SU-DHL-6 (cell line): ENCODE data around the gene LTBP4.

Experiments
- H2AFZ ChIP-seq: fragments of 200-600 bp; sonication (generic); 2 replicates; pipeline ENCODE4 v1.6.1; 2014; ENCODE audit warnings: low read depth, mild to moderate bottlenecking, moderate library complexity, mixed read lengths, antibody characterized with exemption, low read length; ENCODE audit not compliant: severe bottlenecking
- H3F3A ChIP-seq: fragments of 200-600 bp; shearing (Covaris generic); 2 replicates; pipeline ENCODE4 v1.6.0; 2016; ENCODE audit warnings: antibody characterized with exemption, mild to moderate bottlenecking; ENCODE audit not compliant: insufficient read depth
- H3K27ac ChIP-seq: fragments of 200-600 bp; sonication (generic); 2 replicates; pipeline ENCODE4 v1.5.1; 2016; ENCODE audit warnings: low read depth, mild to moderate bottlenecking, low read length, moderate library complexity, mixed read lengths
- H3K27me3 ChIP-seq: fragments of 200-600 bp; sonication (generic), shearing (Covaris generic); 2 replicates; pipeline ENCODE4 v1.6.0; 2014; ENCODE audit warnings: mild to moderate bottlenecking, low read length
- H3K36me3 ChIP-seq: fragments of 200-600 bp; sonication (generic); 2 replicates; pipeline ENCODE4 v1.6.1; 2014; ENCODE audit warnings: mild to moderate bottlenecking, low read length, mixed read lengths
- H3K4me2 ChIP-seq: fragments of 300-600, 200-600 bp; shearing (Covaris generic), sonication (generic); 2 replicates; pipeline ENCODE4 v1.6.0; 2014; ENCODE audit warnings: low read length, low read depth, mild to moderate bottlenecking; ENCODE audit not compliant: poor library complexity, severe bottlenecking
- H3K4me3 ChIP-seq: fragments of 200-600 bp; sonication (generic); 2 replicates; pipeline ENCODE4 v1.5.1; 2014; ENCODE audit warnings: antibody characterized with exemption, low read length, mild to moderate bottlenecking, mixed read lengths; ENCODE audit not compliant: insufficient read depth, poor library complexity, severe bottlenecking
- H3K79me2 ChIP-seq: fragments of 200-600 bp; sonication (generic); 2 replicates; pipeline ENCODE4 v1.6.1; 2014; ENCODE audit warnings: mild to moderate bottlenecking, low read length, moderate library complexity; ENCODE audit not compliant: insufficient read depth
- H3K9ac ChIP-seq: fragments of 200-600 bp; sonication (generic); 2 replicates; pipeline ENCODE4 v1.7.0; 2014; ENCODE audit warnings: mild to moderate bottlenecking, low read length
- H3K9me2 ChIP-seq: fragments of 200-600 bp; sonication (generic); replicated peaks from 2 replicates; pipeline ENCODE4 v1.6.1; 2014; ENCODE audit warnings: low read length; ENCODE audit not compliant: insufficient read depth
- H3K9me3 ChIP-seq: fragments of 200-600 bp; sonication (generic); 2 replicates; pipeline ENCODE4 v1.6.1; 2014; ENCODE audit warnings: low read length, mixed read lengths; ENCODE audit not compliant: insufficient read depth
- H4K20me1 ChIP-seq: fragments of 200-600 bp; sonication (generic); 2 replicates; pipeline ENCODE4 v1.6.1; 2014; ENCODE audit warnings: low read depth, mild to moderate bottlenecking, antibody characterized with exemption, low read length, moderate library complexity, mixed read lengths
- EZH2phosphoT487 ChIP-seq: fragments of 200-600 bp; sonication (generic), shearing (Covaris generic); conservative IDR thresholded peaks from 2 replicates; pipeline ENCODE4 v1.6.1; 2018; ENCODE audit warnings: mild to moderate bottlenecking, antibody characterized with exemption, low read length, moderate library complexity, mixed read lengths
- TF ChIP-seq, protein P1 (sequence below): fragments of 200-600 bp; sonication (generic); IDR thresholded peaks from one replicate; pipeline ENCODE4 v1.5.1; 2017; ENCODE audit warnings: antibody characterized with exemption, mild to moderate bottlenecking, low read length, moderate library complexity; ENCODE audit not compliant: insufficient read depth, poor library complexity, severe bottlenecking

The LTBP4 gene

DNA sequence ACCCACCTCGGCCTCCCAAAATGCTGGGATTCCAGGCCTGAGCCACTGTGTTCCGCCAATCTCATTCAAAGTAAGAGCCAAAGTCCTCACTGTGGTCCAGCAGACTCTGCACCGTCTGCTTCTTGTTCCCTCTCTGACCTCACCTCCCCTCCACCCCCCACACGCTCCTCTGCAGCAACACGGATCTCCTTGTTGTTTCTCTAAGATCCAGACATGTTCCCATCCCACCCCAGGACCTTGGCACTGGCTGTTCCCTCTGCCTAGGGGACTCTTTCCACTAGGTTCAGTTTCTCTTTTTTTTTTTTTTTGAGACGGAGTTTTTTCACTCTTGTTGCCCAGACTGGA, 38.4 kb downstream of the LTBP4 start:
- H3K4me3 ChIP-seq: no peak overlapping the region
- H4K20me1 ChIP-seq: no peaks in the 10 kb centered on the region
- H3K36me3 ChIP-seq: no peaks in the 10 kb centered on the region
- H2AFZ ChIP-seq: no peak overlapping the region
- TF ChIP-seq EZH2phosphoT487: no peak
- TF ChIP-seq, protein P1, sequence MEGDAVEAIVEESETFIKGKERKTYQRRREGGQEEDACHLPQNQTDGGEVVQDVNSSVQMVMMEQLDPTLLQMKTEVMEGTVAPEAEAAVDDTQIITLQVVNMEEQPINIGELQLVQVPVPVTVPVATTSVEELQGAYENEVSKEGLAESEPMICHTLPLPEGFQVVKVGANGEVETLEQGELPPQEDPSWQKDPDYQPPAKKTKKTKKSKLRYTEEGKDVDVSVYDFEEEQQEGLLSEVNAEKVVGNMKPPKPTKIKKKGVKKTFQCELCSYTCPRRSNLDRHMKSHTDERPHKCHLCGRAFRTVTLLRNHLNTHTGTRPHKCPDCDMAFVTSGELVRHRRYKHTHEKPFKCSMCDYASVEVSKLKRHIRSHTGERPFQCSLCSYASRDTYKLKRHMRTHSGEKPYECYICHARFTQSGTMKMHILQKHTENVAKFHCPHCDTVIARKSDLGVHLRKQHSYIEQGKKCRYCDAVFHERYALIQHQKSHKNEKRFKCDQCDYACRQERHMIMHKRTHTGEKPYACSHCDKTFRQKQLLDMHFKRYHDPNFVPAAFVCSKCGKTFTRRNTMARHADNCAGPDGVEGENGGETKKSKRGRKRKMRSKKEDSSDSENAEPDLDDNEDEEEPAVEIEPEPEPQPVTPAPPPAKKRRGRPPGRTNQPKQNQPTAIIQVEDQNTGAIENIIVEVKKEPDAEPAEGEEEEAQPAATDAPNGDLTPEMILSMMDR: no peak
- no peaks in the 10 kb centered on the region for H3K9me2 ChIP-seq
- H3F3A ChIP-seq: no peaks in the 10 kb centered on the region
- H3K79me2 ChIP-seq: no peaks in the 10 kb centered on the region
- H3K27ac ChIP-seq: no peak overlapping the region
- no peak overlapping the region for H3K9ac ChIP-seq
- no peak overlapping the region for H3K4me2 ChIP-seq
- H3K9me3 ChIP-seq: no peaks in the 10 kb centered on the region
- H3K27me3 ChIP-seq: no peaks in the 10 kb centered on the region

DNA sequence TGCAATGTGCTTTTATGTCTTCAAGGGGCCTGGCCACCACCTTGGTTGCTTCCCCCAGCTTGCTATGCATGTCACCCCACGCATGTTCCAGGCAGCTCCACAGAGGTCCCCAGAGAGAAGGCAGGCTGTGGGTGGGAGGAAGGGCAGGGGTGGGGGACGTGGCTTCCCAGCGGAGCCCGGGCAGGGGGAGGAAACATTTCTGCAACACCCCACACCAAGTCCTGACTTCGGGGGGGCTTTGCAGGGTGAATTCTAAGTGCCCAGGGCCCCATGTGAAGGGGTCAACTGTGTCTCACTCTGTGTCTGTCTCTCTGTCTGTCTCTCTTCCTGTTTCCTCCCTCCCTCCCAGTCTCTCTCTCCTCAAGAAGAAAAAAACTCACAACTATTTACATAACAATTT, 39.6 kb downstream of the LTBP4 start:
- TF ChIP-seq, protein P1: no peak
- TF ChIP-seq EZH2phosphoT487: no peak
- H4K20me1 ChIP-seq: no peaks in the 10 kb centered on the region
- no peak overlapping the region for H3K9ac ChIP-seq
- no peaks in the 10 kb centered on the region for H3K27me3 ChIP-seq
- no peak overlapping the region for H2AFZ ChIP-seq
- no peaks in the 10 kb centered on the region for H3K9me3 ChIP-seq
- no peak overlapping the region for H3K4me2 ChIP-seq
- H3K36me3 ChIP-seq: no peaks in the 10 kb centered on the region
- no peak overlapping the region for H3K27ac ChIP-seq
- H3K4me3 ChIP-seq: no peak overlapping the region
- H3K79me2 ChIP-seq: no peaks in the 10 kb centered on the region
- no peaks in the 10 kb centered on the region for H3F3A ChIP-seq
- no peaks in the 10 kb centered on the region for H3K9me2 ChIP-seq

DNA sequence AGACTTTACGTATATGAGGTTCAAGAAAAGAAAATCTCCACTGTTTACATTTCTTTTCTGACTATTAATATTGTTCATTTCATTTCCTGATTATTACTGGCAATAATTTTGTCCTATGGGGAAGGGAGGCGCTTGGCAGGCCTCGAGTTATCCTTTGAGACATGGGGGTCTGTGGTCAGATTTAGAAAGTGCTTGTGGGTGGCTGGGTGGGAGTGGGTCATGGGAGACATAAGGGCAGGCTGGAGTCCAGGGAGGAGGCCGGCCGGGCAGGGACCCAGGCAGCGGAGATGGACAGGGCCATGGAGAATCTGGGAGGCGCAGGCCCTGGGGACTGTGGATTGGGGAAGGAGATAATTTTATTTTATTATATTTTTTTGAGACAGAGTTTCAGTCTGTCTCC, 40.1 kb downstream of the LTBP4 start:
- Histone ChIP-seq H3F3A (no peaks in the 10 kb centered on the region), H3K9me3 (no peaks in the 10 kb centered on the region), H3K4me2 (no peak overlapping the region), H3K27ac (no peak overlapping the region), H3K9me2 (no peaks in the 10 kb centered on the region), H3K4me3 (no peak overlapping the region), H3K79me2 (no peaks in the 10 kb centered on the region), H3K27me3 (no peaks in the 10 kb centered on the region), H2AFZ (no peak overlapping the region), H3K9ac (no peak overlapping the region), H3K36me3 (no peaks in the 10 kb centered on the region), H4K20me1 (no peaks in the 10 kb centered on the region)
- TF ChIP-seq EZH2phosphoT487: no peak
- TF ChIP-seq, protein P1: no peak
